ENCODE results near the gene MAZ.

The MAZ gene

DNA sequence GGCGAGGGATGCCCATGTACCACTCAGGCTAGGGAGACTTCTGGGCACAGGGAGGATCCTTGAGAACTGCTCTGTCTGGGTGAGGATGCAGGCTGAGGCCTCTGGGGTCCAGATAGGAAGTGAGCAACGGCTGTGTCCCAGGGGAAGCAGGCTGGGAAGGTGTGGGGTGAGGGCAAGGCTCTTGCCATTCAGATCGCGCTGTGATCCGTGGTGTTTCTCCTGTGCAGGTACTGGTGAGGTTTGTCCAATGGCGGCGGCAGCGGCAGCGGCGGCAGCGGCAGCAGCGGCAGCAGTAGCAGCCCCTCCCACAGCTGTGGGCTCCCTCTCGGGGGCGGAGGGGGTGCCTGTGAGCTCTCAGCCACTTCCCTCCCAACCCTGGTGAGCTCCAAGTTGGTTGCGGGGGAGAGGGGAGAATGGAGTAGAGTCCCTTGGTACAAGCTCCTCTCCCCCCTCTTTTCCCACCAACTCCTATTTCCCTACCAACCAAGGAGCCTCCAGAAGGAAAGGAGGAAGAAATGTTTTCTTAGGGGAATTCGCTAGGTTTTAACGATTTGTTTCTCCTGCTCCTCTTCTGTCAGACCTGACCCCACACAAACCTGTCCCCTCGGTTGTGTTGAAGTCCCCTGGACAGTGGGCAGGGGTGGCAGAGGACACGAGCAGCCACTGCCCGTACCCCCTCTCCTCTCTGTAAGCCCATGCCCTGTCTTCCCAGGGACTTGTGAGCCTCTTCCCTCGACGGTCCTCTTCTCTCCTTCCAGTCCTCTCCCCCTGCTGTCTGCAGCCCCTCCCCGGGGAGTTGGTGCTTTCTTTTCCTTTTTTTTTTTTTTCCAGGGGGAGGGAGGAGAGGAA lies 3.7 kb downstream of the MAZ start:
- FAIRE-seq = no peak

GRCh38 chr16:29810699-29811169 lies 4.4 kb downstream of the MAZ start:
- FAIRE-seq = no peak

GRCh38 chr16:29811170-29811895 lies 5.0 kb downstream of the MAZ start:
- FAIRE-seq = peak; percentile 5

- FAIRE-seq = no peak
Observed at GRCh38 chr16:29811896-29812665, 5.8 kb downstream of the MAZ start, which contains the start of gene PRRT2. Gene PRRT2 (plus strand): TSS chr16:29812193. CDS start chr16:29813055, 862 bp downstream.

DNA sequence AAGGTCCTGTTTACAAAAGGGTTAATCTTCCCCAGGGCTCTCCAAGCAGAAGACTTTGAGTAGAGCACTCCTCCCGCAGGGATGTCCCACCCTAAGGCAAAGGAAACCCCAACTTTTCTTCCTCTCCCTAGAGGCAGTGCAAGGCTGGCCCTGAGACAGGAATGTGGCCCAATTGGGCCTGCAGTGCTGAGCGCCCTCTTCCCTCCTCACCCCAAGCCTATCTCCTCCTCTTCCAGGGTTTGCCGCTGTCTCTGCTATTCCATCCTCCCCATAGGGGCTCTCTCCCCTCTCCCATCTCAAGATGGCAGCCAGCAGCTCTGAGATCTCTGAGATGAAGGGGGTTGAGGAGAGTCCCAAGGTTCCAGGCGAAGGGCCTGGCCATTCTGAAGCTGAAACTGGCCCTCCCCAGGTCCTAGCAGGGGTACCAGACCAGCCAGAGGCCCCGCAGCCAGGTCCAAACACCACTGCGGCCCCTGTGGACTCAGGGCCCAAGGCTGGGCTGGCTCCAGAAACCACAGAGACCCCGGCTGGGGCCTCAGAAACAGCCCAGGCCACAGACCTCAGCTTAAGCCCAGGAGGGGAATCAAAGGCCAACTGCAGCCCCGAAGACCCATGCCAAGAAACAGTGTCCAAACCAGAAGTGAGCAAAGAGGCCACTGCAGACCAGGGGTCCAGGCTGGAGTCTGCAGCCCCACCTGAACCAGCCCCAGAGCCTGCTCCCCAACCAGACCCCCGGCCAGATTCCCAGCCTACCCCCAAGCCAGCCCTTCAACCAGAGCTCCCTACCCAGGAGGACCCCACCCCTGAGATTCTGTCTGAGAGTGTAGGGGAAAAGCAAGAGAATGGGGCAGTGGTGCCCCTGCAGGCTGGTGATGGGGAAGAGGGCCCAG lies 6.7 kb downstream of the MAZ start:
- no peak for FAIRE-seq

DNA sequence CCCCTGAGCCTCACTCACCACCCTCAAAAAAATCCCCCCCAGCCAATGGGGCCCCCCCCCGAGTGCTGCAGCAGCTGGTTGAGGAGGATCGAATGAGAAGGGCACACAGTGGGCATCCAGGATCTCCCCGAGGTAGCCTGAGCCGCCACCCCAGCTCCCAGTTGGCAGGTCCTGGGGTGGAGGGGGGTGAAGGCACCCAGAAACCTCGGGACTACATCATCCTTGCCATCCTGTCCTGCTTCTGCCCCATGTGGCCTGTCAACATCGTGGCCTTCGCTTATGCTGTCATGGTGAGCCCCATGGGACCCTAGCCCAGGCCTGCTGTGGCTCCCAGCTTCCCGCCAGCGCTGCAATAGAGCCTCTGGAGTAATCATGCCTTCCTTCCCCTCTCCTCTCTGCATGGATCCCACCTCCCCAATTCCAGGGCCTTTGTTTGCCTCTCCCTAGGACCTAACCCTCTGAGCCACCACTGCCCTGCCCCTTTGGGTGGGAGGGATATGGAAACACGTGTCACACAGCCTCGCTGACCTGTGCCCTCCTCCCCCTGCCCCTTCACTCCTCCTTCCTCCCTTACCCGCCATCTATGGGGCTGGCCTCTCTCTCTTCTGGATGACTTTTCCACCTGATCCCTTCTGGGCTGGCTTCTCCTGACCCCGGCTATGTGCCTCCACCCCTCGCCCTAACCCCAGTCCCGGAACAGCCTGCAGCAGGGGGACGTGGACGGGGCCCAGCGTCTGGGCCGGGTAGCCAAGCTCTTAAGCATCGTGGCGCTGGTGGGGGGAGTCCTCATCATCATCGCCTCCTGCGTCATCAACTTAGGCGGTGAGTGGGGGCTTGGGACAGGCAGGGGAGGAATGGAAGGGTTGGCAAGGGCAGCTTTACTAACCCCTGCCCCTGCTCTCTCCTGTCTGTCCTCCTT lies 7.6 kb downstream of the MAZ start:
- no peak for FAIRE-seq

- no peak for FAIRE-seq
Observed at GRCh38 chr16:29814592-29814991, 8.3 kb downstream of the MAZ start.

GRCh38 chr16:29815032-29815721 lies 8.8 kb downstream of the MAZ start:
- FAIRE-seq = no peak

- peak; percentile 13 for FAIRE-seq
Observed at GRCh38 chr16:29815793-29816693, 9.7 kb downstream of the MAZ start, which contains the start of gene PAGR1. Gene PAGR1 (plus strand): TSS chr16:29816152. CDS start chr16:29816526, 374 bp downstream.

DNA sequence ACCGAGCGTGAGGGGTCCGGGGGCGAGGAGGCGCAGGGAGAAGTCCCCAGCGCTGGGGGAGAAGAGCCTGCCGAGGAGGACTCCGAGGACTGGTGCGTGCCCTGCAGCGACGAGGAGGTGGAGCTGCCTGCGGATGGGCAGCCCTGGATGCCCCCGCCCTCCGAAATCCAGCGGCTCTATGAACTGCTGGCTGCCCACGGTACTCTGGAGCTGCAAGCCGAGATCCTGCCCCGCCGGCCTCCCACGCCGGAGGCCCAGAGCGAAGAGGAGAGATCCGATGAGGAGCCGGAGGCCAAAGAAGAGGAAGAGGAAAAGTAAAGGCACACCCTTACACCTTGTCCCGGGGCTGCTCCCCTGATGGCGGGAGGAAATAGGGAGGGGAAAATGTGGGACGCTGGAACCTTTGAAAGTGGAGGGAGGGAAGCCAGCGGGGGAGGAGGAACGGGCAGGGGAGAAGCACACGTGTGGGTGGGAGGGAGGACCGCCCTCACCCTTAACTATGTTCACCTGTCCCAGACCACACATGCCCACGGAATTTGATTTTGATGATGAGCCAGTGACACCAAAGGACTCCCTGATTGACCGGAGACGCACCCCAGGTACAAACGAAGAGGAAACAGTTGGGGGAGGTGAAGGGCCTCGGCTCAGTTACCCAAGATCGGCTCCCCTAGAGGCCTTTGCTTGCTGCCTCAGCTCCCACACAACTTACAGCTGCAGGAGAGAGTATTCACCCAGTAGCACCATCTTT lies 10.5 kb downstream of the MAZ start:
- FAIRE-seq = no peak

DNA sequence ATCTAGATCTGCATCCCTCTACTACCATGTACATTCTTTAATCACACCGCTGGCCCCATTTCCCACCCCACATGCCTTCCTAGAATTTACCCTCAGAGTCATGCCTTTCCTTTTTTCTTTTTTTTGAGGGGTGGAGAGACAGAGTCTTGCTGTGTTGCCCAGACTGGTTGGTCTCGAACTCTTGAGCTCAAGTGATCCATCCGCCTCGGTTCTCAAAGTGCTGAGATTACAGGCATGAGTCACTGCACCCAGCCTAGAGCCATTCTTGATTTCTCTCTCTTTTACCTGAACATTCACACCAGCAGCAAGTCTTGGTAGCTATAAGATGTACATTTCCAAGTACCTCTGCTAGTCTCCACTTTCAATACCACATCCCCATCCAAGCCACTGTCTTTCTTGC lies 11.8 kb downstream of the MAZ start:
- no peak for FAIRE-seq

DNA sequence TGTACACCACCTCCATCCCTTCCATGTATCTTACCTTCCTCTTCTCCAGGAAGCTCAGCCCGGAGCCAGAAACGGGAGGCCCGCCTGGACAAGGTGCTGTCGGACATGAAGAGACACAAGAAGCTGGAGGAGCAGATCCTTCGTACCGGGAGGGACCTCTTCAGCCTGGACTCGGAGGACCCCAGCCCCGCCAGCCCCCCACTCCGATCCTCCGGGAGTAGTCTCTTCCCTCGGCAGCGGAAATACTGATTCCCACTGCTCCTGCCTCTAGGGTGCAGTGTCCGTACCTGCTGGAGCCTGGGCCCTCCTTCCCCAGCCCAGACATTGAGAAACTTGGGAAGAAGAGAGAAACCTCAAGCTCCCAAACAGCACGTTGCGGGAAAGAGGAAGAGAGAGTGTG lies 13.2 kb downstream of the MAZ start:
- FAIRE-seq = no peak

- FAIRE-seq = no peak
Observed at GRCh38 chr16:29820271-29820701, 14.0 kb downstream of the MAZ start, which contains the start of gene MVP. Gene MVP (plus strand): TSS chr16:29820462. CDS start chr16:29830550, 10,088 bp downstream.

- no peak for FAIRE-seq
Observed at GRCh38 chr16:29820730-29821642, 14.7 kb downstream of the MAZ start.

- no peak for FAIRE-seq
Observed at GRCh38 chr16:29821643-29822115, 15.3 kb downstream of the MAZ start.

- no peak for FAIRE-seq
Observed at GRCh38 chr16:29824589-29825144, 18.3 kb downstream of the MAZ start.

All from islet of Langerhans (tissue), 1 donor.